22Rv1 (cell line): Measurements from ENCODE around the gene GPR132.

Source experiments
- ZFX ChIP-seq: fragments of 450-650 bp; IDR thresholded peaks from 2 replicates; pipeline ENCODE4 v1.6.1; 2017; ENCODE audit warnings: antibody characterized with exemption, borderline replicate concordance
- TF ChIP-seq, protein P1 (sequence below): fragments of 450-650 bp; IDR thresholded peaks from 2 replicates; pipeline ENCODE4 v1.5.1; 2017; ENCODE audit warnings: mild to moderate bottlenecking

DNA sequence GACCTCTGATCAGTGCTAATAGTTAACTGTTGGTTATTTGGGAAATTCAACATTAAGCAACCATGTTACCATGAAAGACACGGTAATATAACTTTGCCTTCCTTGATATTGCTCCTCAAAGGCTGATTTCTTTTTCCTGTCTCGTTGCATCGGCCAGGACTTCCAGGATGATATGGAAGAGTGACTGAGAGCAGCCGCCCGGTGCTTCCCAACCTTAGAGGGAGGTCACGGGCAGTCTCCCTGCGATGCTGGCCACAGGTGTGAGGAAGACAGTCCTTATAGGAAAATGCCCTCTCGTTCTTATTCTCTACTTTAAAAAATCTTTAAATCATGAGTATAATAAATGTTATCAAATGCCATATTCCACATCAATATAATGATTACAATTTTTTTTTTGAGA lies 33.1 kb upstream of the GPR132 start:
- TF ChIP-seq, protein P1, sequence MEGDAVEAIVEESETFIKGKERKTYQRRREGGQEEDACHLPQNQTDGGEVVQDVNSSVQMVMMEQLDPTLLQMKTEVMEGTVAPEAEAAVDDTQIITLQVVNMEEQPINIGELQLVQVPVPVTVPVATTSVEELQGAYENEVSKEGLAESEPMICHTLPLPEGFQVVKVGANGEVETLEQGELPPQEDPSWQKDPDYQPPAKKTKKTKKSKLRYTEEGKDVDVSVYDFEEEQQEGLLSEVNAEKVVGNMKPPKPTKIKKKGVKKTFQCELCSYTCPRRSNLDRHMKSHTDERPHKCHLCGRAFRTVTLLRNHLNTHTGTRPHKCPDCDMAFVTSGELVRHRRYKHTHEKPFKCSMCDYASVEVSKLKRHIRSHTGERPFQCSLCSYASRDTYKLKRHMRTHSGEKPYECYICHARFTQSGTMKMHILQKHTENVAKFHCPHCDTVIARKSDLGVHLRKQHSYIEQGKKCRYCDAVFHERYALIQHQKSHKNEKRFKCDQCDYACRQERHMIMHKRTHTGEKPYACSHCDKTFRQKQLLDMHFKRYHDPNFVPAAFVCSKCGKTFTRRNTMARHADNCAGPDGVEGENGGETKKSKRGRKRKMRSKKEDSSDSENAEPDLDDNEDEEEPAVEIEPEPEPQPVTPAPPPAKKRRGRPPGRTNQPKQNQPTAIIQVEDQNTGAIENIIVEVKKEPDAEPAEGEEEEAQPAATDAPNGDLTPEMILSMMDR: no peak
- no peak for TF ChIP-seq ZFX
